GM20431 (cell line): ENCODE data around the gene TNS3.

Source experiments
- in situ Hi-C: fragments of 300-500 bp; cut with MseI, MboI; formaldehyde crosslinking; loops from one replicate; pipeline ENCODE4 v1.15.0; 2020; ENCODE audit warnings: low sequenced_read_pairs; ENCODE audit not compliant: unreplicated experiment

TNS3 gene

GRCh38 chr7:47420122-47420780 is 161.7 kb downstream of the TNS3 start:
- in situ Hi-C loops = no loop called here

- in situ Hi-C loops = no loop called here
Measured at GRCh38 chr7:47419471-47419870, 162.4 kb downstream of the TNS3 start.

- in situ Hi-C loops = no loop called here
Measured at GRCh38 chr7:47418601-47419309, 163.2 kb downstream of the TNS3 start.

GRCh38 chr7:47416492-47417480 is 165.1 kb downstream of the TNS3 start:
- in situ Hi-C loops = no loop called here

- in situ Hi-C loops = no loop called here
Measured at GRCh38 chr7:47415318-47416212, 166.3 kb downstream of the TNS3 start.

GRCh38 chr7:47414342-47415317 is 167.3 kb downstream of the TNS3 start:
- in situ Hi-C loops = no loop called here

GRCh38 chr7:47413526-47414341 is 168.2 kb downstream of the TNS3 start:
- in situ Hi-C loops = no loop called here

- in situ Hi-C loops = no loop called here
Measured at GRCh38 chr7:47411901-47412300, 170.0 kb downstream of the TNS3 start.

GRCh38 chr7:47411281-47411869 is 170.5 kb downstream of the TNS3 start:
- in situ Hi-C loops = no loop called here

GRCh38 chr7:47408675-47409074 is 173.2 kb downstream of the TNS3 start:
- in situ Hi-C loops = no loop called here

- in situ Hi-C loops = no loop called here
Measured at GRCh38 chr7:47407821-47408674, 173.9 kb downstream of the TNS3 start.

- in situ Hi-C loops = no loop called here
Measured at GRCh38 chr7:47407136-47407535, 174.8 kb downstream of the TNS3 start.

- in situ Hi-C loops = no loop called here
Measured at GRCh38 chr7:47406801-47407129, 175.1 kb downstream of the TNS3 start.

GRCh38 chr7:47405921-47406800 is 175.8 kb downstream of the TNS3 start:
- in situ Hi-C loops = no loop called here

GRCh38 chr7:47405286-47405904 is 176.5 kb downstream of the TNS3 start:
- in situ Hi-C loops = no loop called here
